Stomach (tissue), 9 donors: Measurements from ENCODE around the gene KLK15. TPM values are rescaled to one million over a fixed set of nuclear protein-coding genes. Genes with fewer than 3 reads are reported as not detected.
A peak's percentile ranks its signal among the peaks of the same experiment; 100 is the strongest.

Experiments
- DNase-seq, 2 donors: peaks; one replicate each; pipeline versions ENCODE4 v3.0.0 to v3.0.0-alpha.2; 2013 to 2019
- H3K27ac ChIP-seq, 5 donors: fragments of 200-600 bp in 4 of 5; sonication (generic) in 4 of 5; one replicate each; pipeline ENCODE4 v1.5.1; 2013 to 2019; ENCODE audit warnings: mild to moderate bottlenecking in 1 of 5, moderate library complexity in 1 of 5
- H3K27me3 ChIP-seq, 3 donors: fragments of 200-600 bp; sonication (generic); one replicate each; pipeline ENCODE4 v1.5.1; 2017 to 2019; ENCODE audit warnings: mixed run types in 1 of 3
- H3K36me3 ChIP-seq, 4 donors: fragments of 200-600 bp; sonication (generic); 1 replicate in 3 of 4; 2 replicates in 1 of 4; pipeline ENCODE4 v1.5.1; 2016 to 2019
- H3K4me1 ChIP-seq, 4 donors: fragments of 200-600 bp; sonication (generic); one replicate each; pipeline ENCODE4 v1.5.1; 2016 to 2019
- H3K4me3 ChIP-seq, 4 donors: fragments of 200-600 bp; sonication (generic) in 3 of 4; one replicate each; pipeline ENCODE4 v1.5.1; 2016 to 2019; ENCODE audit warnings: mild to moderate bottlenecking in 1 of 4
- H3K9me3 ChIP-seq, 4 donors: fragments of 200-600 bp; sonication (generic); one replicate each; pipeline ENCODE4 v1.5.1; 2016 to 2019
- CTCF ChIP-seq, 7 experiments: fragments of 450-650 bp in 4 of 7; fragments of 200-600 bp in 3 of 7; sonication (generic) in 3 of 7; IDR thresholded peaks; one replicate each; pipeline ENCODE4 v1.5.1; 2016 to 2019; ENCODE audit warnings: antibody characterized with exemption in 7 of 7, control low read depth in 2 of 7, mild to moderate bottlenecking in 1 of 7
- EP300 ChIP-seq: sonication (generic); formaldehyde crosslinking; IDR thresholded peaks from one replicate; pipeline ENCODE4 v1.6.1; 2017; ENCODE audit warnings: antibody characterized with exemption
- POLR2A ChIP-seq, 4 donors: fragments of 450-650 bp; IDR thresholded peaks; one replicate each; pipeline ENCODE4 v1.6.1; 2016; ENCODE audit warnings: antibody characterized with exemption in 4 of 4, control low read depth in 2 of 4, mild to moderate bottlenecking in 1 of 4, moderate library complexity in 1 of 4
- POLR2AphosphoS5 ChIP-seq, 3 donors: sonication (generic); formaldehyde crosslinking; IDR thresholded peaks; one replicate each; pipeline ENCODE4 v1.6.1; 2016; ENCODE audit warnings: antibody characterized with exemption in 3 of 3
- WGBS, 5 donors: extraction: QIAGEN DNeasy Blood & Tissue Kit in 3 of 5; methylation state at CpG; one replicate each; pipeline versions ENCODE4 v1.1.5 to v1.1.7; 2013 to 2018; 5-methylcytosine and 5-hydroxymethylcytosine counted together
- intact Hi-C: fragments of 100-400 bp; cut with DNase I; formaldehyde crosslinking; loops from one replicate; pipeline ENCODE4 v1.15.1; 2023; ENCODE audit warnings: low total_unique reads
- polyA plus RNA-seq, 3 donors: library from polyadenylated mRNA; stranded (reverse); fragments of 200-250 nt; gene quantifications; one replicate each; pipeline ENCODE4 v1.2.3, GENCODE V29; 2013
- total RNA-seq, 5 donors: library from RNA; depleted of rRNA; stranded (reverse); fragments of >200 nt; gene quantifications; one replicate each; pipeline versions ENCODE4 v1.1.0 to v1.2.3, GENCODE V29; 2014 to 2016
- donor health status: healthy with polysubstance abuse.
- donor health status: Bipolar disorder and iron deficiency.
- donor health status: healthy.

Gene KLK15
- total and polyA plus RNA-seq, 8 donors = not detected

DNA sequence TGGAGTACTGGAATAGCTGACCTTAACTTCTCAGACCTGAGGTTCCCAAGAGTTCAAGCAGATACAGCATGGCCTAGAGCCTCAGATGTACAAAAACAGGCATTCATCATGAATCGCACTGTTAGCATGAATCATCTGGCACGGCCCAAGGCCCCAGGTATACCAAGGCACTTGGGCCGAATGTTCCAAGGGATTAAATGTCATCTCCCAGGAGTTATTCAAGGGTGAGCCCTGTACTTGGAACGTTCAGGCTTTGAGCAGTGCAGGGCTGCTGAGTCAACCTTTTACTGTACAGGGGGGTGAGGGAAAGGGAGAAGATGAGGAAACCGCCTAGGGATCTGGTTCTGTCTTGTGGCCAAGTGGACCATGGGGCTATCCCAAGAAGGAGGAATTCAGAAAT lies 27.6 kb upstream of the KLK15 start:
- H3K36me3 ChIP-seq = no peaks in the 10 kb centered on the region
- intact Hi-C loops = no loop called here
- H3K4me3 ChIP-seq = no peak overlapping the region
- no peak for DNase-seq
- no peak overlapping the region for H3K27ac ChIP-seq
- H3K4me1 ChIP-seq = no peaks in the 10 kb centered on the region
- H3K9me3 ChIP-seq = no peaks in the 10 kb centered on the region
- peaks cover 0 to 71% (median 11%) of the 10 kb centered on the region in 3 donors for H3K27me3 ChIP-seq
- TF ChIP-seq POLR2A (IDR thresholded peaks at IDR 0.05) (no peak), POLR2AphosphoS5 (IDR thresholded peaks at IDR 0.05) (no peak), CTCF (IDR thresholded peaks at IDR 0.05) (no peak), EP300 (no peak)
- WGBS, 5 donors = 67 to 84% (median 74%) methylated on average over 5 of the region's 5 CpGs

- H3K4me3 ChIP-seq = no peak overlapping the region
- H3K4me1 ChIP-seq = no peaks in the 10 kb centered on the region
- WGBS, 5 donors = 82 to 93% (median 91%) methylated on average over 4 of the region's 4 CpGs
- H3K36me3 ChIP-seq = no peaks in the 10 kb centered on the region
- intact Hi-C loops = no loop called here
- TF ChIP-seq POLR2A (IDR thresholded peaks at IDR 0.05) (no peak), CTCF (IDR thresholded peaks at IDR 0.05) (no peak), EP300 (no peak), POLR2AphosphoS5 (IDR thresholded peaks at IDR 0.05) (no peak)
- H3K9me3 ChIP-seq = no peaks in the 10 kb centered on the region
- no peak for DNase-seq
- peaks cover 0 to 80% (median 11%) of the 10 kb centered on the region in 3 donors for H3K27me3 ChIP-seq
- no peak overlapping the region for H3K27ac ChIP-seq
Measured at GRCh38 chr19:50859849-50860248, 26.5 kb upstream of the KLK15 start.

- intact Hi-C loops = no loop called here
- WGBS, 5 donors = 3 to 8% (median 8%) methylated on average over 6 to 7 of the region's 7 CpGs
- H3K36me3 ChIP-seq = no peaks in the 10 kb centered on the region
Measured at GRCh38 chr19:50858886-50859285, 25.5 kb upstream of the KLK15 start.

DNA sequence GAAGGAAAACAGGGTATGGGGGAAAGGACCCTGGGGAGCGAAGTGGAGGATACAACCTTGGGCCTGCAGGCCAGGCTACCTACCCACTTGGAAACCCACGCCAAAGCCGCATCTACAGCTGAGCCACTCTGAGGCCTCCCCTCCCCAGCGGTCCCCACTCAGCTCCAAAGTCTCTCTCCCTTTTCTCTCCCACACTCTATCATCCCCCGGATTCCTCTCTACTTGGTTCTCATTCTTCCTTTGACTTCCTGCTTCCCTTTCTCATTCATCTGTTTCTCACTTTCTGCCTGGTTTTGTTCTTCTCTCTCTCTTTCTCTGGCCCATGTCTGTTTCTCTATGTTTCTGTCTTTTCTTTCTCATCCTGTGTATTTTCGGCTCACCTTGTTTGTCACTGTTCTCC lies 24.0 kb upstream of the KLK15 start:
- no peak overlapping the region for H3K4me3 ChIP-seq
- DNase-seq = no peak
- intact Hi-C loops = no loop called here
- H3K4me1 ChIP-seq = no peaks in the 10 kb centered on the region
- no peaks in the 10 kb centered on the region for H3K9me3 ChIP-seq
- peaks cover 0 to 78% (median 16%) of the 10 kb centered on the region in 3 donors for H3K27me3 ChIP-seq
- no peak overlapping the region for H3K27ac ChIP-seq
- WGBS, 5 donors = 61 to 75% (median 66%) methylated on average over 6 of the region's 6 CpGs
- TF ChIP-seq EP300 (no peak), CTCF (IDR thresholded peaks at IDR 0.05) (no peak)
- no peaks in the 10 kb centered on the region for H3K36me3 ChIP-seq

More at GRCh38 chr19:50858886-50859285, 25.5 kb upstream of the KLK15 start:
- DNase-seq = peak in 1 of 2 donors; percentile 65
- Histone ChIP-seq H3K27me3 (peaks cover 0 to 81% (median 11%) of the 10 kb centered on the region in 3 donors), H3K27ac (no peak overlapping the region), H3K4me1 (no peaks in the 10 kb centered on the region), H3K4me3 (no peak overlapping the region), H3K9me3 (no peaks in the 10 kb centered on the region)
- TF ChIP-seq EP300 (no peak), POLR2A (IDR thresholded peaks at IDR 0.05) (no peak), CTCF (IDR thresholded peaks at IDR 0.05) (no peak), POLR2AphosphoS5 (IDR thresholded peaks at IDR 0.05) (no peak)
